ENCODE measurements around the gene ZBTB40.

The ZBTB40 gene

GRCh38 chr1:22471078-22471477 lies 19.4 kb downstream of the ZBTB40 start:
- DNase-seq, result no peak

- no peak for DNase-seq
Measured at GRCh38 chr1:22471610-22472009, 20.0 kb downstream of the ZBTB40 start.

- DNase-seq, result no peak
Measured at GRCh38 chr1:22472596-22472995, 20.9 kb downstream of the ZBTB40 start.

GRCh38 chr1:22473952-22474351 lies 22.3 kb downstream of the ZBTB40 start:
- no peak for DNase-seq

- DNase-seq, result no peak
Measured at GRCh38 chr1:22476566-22476965, 24.9 kb downstream of the ZBTB40 start.

GRCh38 chr1:22483121-22483520 lies 31.5 kb downstream of the ZBTB40 start:
- DNase-seq, result no peak

GRCh38 chr1:22484706-22485345 lies 33.2 kb downstream of the ZBTB40 start:
- no peak for DNase-seq

- DNase-seq, result no peak
Measured at GRCh38 chr1:22485431-22485830, 33.8 kb downstream of the ZBTB40 start.

- DNase-seq, result no peak
Measured at GRCh38 chr1:22487781-22488180, 36.1 kb downstream of the ZBTB40 start.

- no peak for DNase-seq
Measured at GRCh38 chr1:22488319-22488718, 36.7 kb downstream of the ZBTB40 start.

- no peak for DNase-seq
Measured at GRCh38 chr1:22489278-22489677, 37.6 kb downstream of the ZBTB40 start.

- no peak for DNase-seq
Measured at GRCh38 chr1:22489823-22490222, 38.2 kb downstream of the ZBTB40 start.

- DNase-seq, result no peak
Measured at GRCh38 chr1:22490309-22490708, 38.7 kb downstream of the ZBTB40 start.

GRCh38 chr1:22491995-22492715 lies 40.5 kb downstream of the ZBTB40 start:
- DNase-seq, result no peak

- DNase-seq, result no peak
Measured at GRCh38 chr1:22494144-22494543, 42.5 kb downstream of the ZBTB40 start.

- DNase-seq, result no peak
Measured at GRCh38 chr1:22494943-22495579, 43.4 kb downstream of the ZBTB40 start.

GRCh38 chr1:22496536-22497160 lies 45.0 kb downstream of the ZBTB40 start:
- no peak for DNase-seq

GRCh38 chr1:22498463-22498862 lies 46.8 kb downstream of the ZBTB40 start:
- DNase-seq, result no peak

GRCh38 chr1:22500058-22500457 lies 48.4 kb downstream of the ZBTB40 start:
- no peak for DNase-seq

- no peak for DNase-seq
Measured at GRCh38 chr1:22500471-22500870, 48.8 kb downstream of the ZBTB40 start.

- DNase-seq, result no peak
Measured at GRCh38 chr1:22502202-22502601, 50.6 kb downstream of the ZBTB40 start.

- no peak for DNase-seq
Measured at GRCh38 chr1:22503721-22504410, 52.2 kb downstream of the ZBTB40 start.

GRCh38 chr1:22506130-22506692 lies 54.6 kb downstream of the ZBTB40 start:
- DNase-seq, result no peak
